Neural progenitor cell (in vitro differentiated cells): ENCODE data around the gene RINL. TPM values are rescaled to one million over a fixed set of nuclear protein-coding genes. Genes with fewer than 3 reads are reported as not detected.

Experiments
- DNase-seq: peaks from one replicate; pipeline ENCODE4 v3.0.0-alpha.2; 2016; ENCODE audit warnings: low spot score
- H2AFZ ChIP-seq: fragments of 200-600 bp; sonication (generic); replicated peaks from 2 replicates; pipeline ENCODE4 v1.6.1; 2016; ENCODE audit warnings: antibody characterized with exemption
- H3F3A ChIP-seq: fragments of 200-600 bp; sonication (generic); 2 replicates; pipeline ENCODE4 v1.6.1; 2016; ENCODE audit warnings: antibody characterized with exemption, low read depth
- H3K27ac ChIP-seq: fragments of 200-600 bp; sonication (generic); 2 replicates; pipeline ENCODE4 v1.5.1; 2016; ENCODE audit warnings: mild to moderate bottlenecking
- H3K27me3 ChIP-seq: fragments of 200-600 bp; sonication (generic); 2 replicates; pipeline ENCODE4 v1.6.1; 2016; ENCODE audit warnings: mild to moderate bottlenecking, moderate library complexity
- H3K36me3 ChIP-seq: fragments of 200-600 bp; sonication (generic); 2 replicates; pipeline ENCODE4 v1.5.1; 2016
- H3K4me1 ChIP-seq: fragments of 200-600 bp; sonication (generic); 2 replicates; pipeline ENCODE4 v1.6.1; 2016; ENCODE audit warnings: mixed run types
- H3K4me2 ChIP-seq: fragments of 200-600 bp; sonication (generic); 2 replicates; pipeline ENCODE4 v1.6.1; 2016
- H3K4me3 ChIP-seq: fragments of 200-600 bp; sonication (generic); 2 replicates; pipeline ENCODE4 v1.5.1; 2016
- H3K79me2 ChIP-seq: fragments of 200-600 bp; sonication (generic); 2 replicates; pipeline ENCODE4 v1.6.1; 2016; ENCODE audit warnings: low read depth
- H3K9ac ChIP-seq: fragments of 200-600 bp; sonication (generic); 2 replicates; pipeline ENCODE4 v1.6.1; 2016
- H3K9me3 ChIP-seq: fragments of 200-600 bp; sonication (generic); 2 replicates; pipeline ENCODE4 v1.5.1; 2016; ENCODE audit warnings: low read depth
- H4K20me1 ChIP-seq: fragments of 200-600 bp; sonication (generic); 2 replicates; pipeline ENCODE4 v1.6.1; 2016; ENCODE audit warnings: low read depth
- H3K27ac Mint-ChIP-seq: 3 replicates; pipeline ENCODE4 v1.8.0; 2021; ENCODE audit warnings: mixed read lengths
- H3K27me3 Mint-ChIP-seq: 2 replicates; pipeline ENCODE4 v1.8.0; 2022; ENCODE audit warnings: low read depth, mild to moderate bottlenecking, inconsistent platforms, moderate library complexity, mixed read lengths; ENCODE audit not compliant: insufficient read depth
- H3K36me3 Mint-ChIP-seq: 3 replicates; pipeline ENCODE4 v1.8.0; 2021; ENCODE audit warnings: mixed read lengths
- H3K4me1 Mint-ChIP-seq: 3 replicates; pipeline ENCODE4 v1.8.0; 2021; ENCODE audit warnings: mixed read lengths
- H3K4me3 Mint-ChIP-seq: 3 replicates; pipeline ENCODE4 v1.8.0; 2021; ENCODE audit warnings: mild to moderate bottlenecking, moderate library complexity, mixed read lengths
- H3K9me3 Mint-ChIP-seq: 3 replicates; pipeline ENCODE4 v1.8.0; 2020; ENCODE audit warnings: mixed read lengths
- EZH2 ChIP-seq: fragments of 200-600 bp; sonication (generic); IDR thresholded peaks from 2 replicates; pipeline ENCODE4 v1.6.1; 2017; ENCODE audit warnings: antibody characterized with exemption, mild to moderate bottlenecking, moderate library complexity
- EZH2phosphoT487 ChIP-seq: fragments of 200-600 bp; sonication (generic); IDR thresholded peaks from 2 replicates; pipeline ENCODE4 v1.6.1; 2017; ENCODE audit warnings: antibody characterized with exemption
- total RNA-seq: library from RNA; depleted of rRNA; stranded (reverse); fragments of >200 nt; gene quantifications from 2 replicates; pipeline ENCODE4 v1.2.3, GENCODE V29; 2015; ENCODE audit warnings: low replicate concordance
- TF ChIP-seq, protein P1 (sequence below): fragments of 200-600 bp; sonication (generic); IDR thresholded peaks from 2 replicates; pipeline ENCODE4 v1.5.1; 2017; ENCODE audit warnings: antibody characterized with exemption, mild to moderate bottlenecking

RINL gene
- total RNA-seq, 1 donor from 2014 or later, result 5.4 TPM

- H3K4me1 ChIP-seq, result peaks cover 13% of the 10 kb centered on the region
- peaks cover 20% of the 10 kb centered on the region for H3K4me1 Mint-ChIP-seq
- peaks cover 9% of the 10 kb centered on the region for H3K27me3 Mint-ChIP-seq
- H3K9me3 Mint-ChIP-seq, result no peaks in the 10 kb centered on the region
- H3K79me2 ChIP-seq, result peaks cover 87% of the 10 kb centered on the region
- H3K36me3 Mint-ChIP-seq, result peaks cover 55% of the 10 kb centered on the region
- TF ChIP-seq, protein P1, sequence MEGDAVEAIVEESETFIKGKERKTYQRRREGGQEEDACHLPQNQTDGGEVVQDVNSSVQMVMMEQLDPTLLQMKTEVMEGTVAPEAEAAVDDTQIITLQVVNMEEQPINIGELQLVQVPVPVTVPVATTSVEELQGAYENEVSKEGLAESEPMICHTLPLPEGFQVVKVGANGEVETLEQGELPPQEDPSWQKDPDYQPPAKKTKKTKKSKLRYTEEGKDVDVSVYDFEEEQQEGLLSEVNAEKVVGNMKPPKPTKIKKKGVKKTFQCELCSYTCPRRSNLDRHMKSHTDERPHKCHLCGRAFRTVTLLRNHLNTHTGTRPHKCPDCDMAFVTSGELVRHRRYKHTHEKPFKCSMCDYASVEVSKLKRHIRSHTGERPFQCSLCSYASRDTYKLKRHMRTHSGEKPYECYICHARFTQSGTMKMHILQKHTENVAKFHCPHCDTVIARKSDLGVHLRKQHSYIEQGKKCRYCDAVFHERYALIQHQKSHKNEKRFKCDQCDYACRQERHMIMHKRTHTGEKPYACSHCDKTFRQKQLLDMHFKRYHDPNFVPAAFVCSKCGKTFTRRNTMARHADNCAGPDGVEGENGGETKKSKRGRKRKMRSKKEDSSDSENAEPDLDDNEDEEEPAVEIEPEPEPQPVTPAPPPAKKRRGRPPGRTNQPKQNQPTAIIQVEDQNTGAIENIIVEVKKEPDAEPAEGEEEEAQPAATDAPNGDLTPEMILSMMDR, result no peak
- TF ChIP-seq EZH2phosphoT487 (no peak), EZH2 (no peak)
- H2AFZ ChIP-seq, result no peak overlapping the region
- no peaks in the 10 kb centered on the region for H3K9me3 ChIP-seq
- H3K27me3 ChIP-seq, result no peaks in the 10 kb centered on the region
- peaks cover 22% of the 10 kb centered on the region for H3K36me3 ChIP-seq
- DNase-seq, result no peak
- no peak overlapping the region for H3K27ac ChIP-seq
- no peak overlapping the region for H3K4me3 ChIP-seq
- no peak overlapping the region for H3K9ac ChIP-seq
- no peak overlapping the region for H3K4me3 Mint-ChIP-seq
- peaks cover 80% of the 10 kb centered on the region for H3F3A ChIP-seq
- no peak overlapping the region for H3K27ac Mint-ChIP-seq
- H3K4me2 ChIP-seq, result no peak overlapping the region
- peaks cover 85% of the 10 kb centered on the region for H4K20me1 ChIP-seq
Observed at GRCh38 chr19:38845374-38846024, 32.6 kb downstream of the RINL start.

DNA sequence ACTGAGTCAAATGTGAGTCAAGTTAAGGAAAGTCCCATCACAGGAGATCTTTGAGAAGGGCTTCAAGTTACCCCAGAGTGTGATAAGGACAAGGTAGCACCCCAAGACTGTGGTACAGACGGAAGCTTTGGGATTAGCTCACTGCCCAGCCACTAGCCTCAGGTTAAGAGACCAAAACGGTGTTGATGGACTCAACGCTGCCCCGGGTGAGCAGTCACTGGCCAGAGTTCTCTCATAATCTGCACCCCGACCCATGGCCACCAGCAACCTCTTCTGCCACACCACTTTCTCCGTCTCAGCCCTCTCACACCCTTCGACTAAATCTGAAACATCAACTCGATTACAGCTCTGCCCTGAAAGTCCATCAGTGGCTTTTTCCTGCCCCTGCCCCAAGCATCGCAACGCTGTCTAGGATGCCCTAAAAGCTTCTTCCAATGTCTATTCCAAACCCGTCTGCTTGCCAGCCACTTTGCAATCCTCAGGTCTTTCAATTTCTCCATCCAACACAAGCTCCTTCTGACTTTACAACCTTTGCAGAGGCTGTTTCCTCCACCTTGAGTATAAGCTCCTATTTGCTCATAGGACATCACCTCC, 33.9 kb downstream of the RINL start:
- Histone ChIP-seq H3K27ac (peak overlapping the region; percentile 10), H3K4me3 (no peak overlapping the region), H2AFZ (no peak overlapping the region), H3K9me3 (no peaks in the 10 kb centered on the region), H3K9ac (no peak overlapping the region), H3K27me3 (no peaks in the 10 kb centered on the region), H3K79me2 (peaks cover 87% of the 10 kb centered on the region), H4K20me1 (peaks cover 98% of the 10 kb centered on the region), H3K36me3 (peaks cover 22% of the 10 kb centered on the region), H3K4me1 (peaks cover 13% of the 10 kb centered on the region), H3K4me2 (no peak overlapping the region), H3F3A (peaks cover 91% of the 10 kb centered on the region)
- H3K4me1 Mint-ChIP-seq, result peaks cover 20% of the 10 kb centered on the region
- no peaks in the 10 kb centered on the region for H3K9me3 Mint-ChIP-seq
- no peak overlapping the region for H3K4me3 Mint-ChIP-seq
- no peak overlapping the region for H3K27ac Mint-ChIP-seq
- H3K27me3 Mint-ChIP-seq, result peaks cover 6% of the 10 kb centered on the region
- H3K36me3 Mint-ChIP-seq, result peaks cover 62% of the 10 kb centered on the region
- TF ChIP-seq EZH2, result no peak
- TF ChIP-seq, protein P1, result no peak
- no peak for TF ChIP-seq EZH2phosphoT487
- DNase-seq, result no peak

DNA sequence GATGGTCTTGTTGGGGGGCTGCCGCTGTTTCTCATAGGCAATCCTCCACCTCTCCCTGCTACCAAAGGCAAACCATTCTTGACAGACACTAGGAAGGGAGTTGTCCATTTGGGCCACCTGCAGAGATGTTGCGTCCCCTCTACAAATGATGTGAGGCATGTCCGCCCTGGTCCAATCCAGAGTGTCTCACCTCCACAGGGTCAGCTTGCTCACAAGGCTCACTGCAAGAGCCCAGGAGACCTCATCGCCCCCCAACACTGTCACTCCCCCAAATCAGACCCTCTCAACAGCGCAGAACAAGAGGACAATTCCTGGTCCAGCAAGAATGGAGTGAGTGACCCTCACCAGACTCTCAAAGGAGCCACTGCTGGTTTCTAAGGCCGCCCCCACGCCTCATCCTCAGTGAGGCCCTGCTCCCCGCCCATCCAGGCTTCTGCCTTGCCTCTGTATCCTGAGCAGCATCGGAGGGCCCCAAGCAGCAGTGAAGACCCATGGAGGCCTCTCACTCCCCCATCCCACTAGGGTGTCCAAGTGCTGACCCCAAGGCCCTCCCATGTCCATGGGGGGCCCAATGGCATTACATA, 34.8 kb downstream of the RINL start:
- Histone ChIP-seq H3K27me3 (no peaks in the 10 kb centered on the region), H3K4me1 (peaks cover 9% of the 10 kb centered on the region), H3K9ac (no peak overlapping the region), H3F3A (peaks cover 96% of the 10 kb centered on the region), H3K4me3 (no peak overlapping the region), H3K4me2 (no peak overlapping the region), H3K79me2 (peaks cover 78% of the 10 kb centered on the region), H2AFZ (no peak overlapping the region), H3K36me3 (peaks cover 22% of the 10 kb centered on the region), H3K27ac (no peak overlapping the region), H4K20me1 (peaks cover 97% of the 10 kb centered on the region), H3K9me3 (no peaks in the 10 kb centered on the region)
- TF ChIP-seq EZH2phosphoT487, result no peak
- H3K27me3 Mint-ChIP-seq, result peaks cover 1% of the 10 kb centered on the region
- H3K36me3 Mint-ChIP-seq, result peaks cover 60% of the 10 kb centered on the region
- H3K27ac Mint-ChIP-seq, result no peak overlapping the region
- H3K9me3 Mint-ChIP-seq, result no peaks in the 10 kb centered on the region
- H3K4me3 Mint-ChIP-seq, result no peak overlapping the region
- peaks cover 12% of the 10 kb centered on the region for H3K4me1 Mint-ChIP-seq
- no peak for DNase-seq
